ENCODE data around the gene KDM5C.

KDM5C gene

GRCh38 chrX:53255738-53256191 lies 30.8 kb upstream of the KDM5C start:
- TF ChIP-seq YY1 (IDR thresholded peaks at IDR 0.05; ENCODE audit: low read depth): no peak
- TF ChIP-seq, protein P1, sequence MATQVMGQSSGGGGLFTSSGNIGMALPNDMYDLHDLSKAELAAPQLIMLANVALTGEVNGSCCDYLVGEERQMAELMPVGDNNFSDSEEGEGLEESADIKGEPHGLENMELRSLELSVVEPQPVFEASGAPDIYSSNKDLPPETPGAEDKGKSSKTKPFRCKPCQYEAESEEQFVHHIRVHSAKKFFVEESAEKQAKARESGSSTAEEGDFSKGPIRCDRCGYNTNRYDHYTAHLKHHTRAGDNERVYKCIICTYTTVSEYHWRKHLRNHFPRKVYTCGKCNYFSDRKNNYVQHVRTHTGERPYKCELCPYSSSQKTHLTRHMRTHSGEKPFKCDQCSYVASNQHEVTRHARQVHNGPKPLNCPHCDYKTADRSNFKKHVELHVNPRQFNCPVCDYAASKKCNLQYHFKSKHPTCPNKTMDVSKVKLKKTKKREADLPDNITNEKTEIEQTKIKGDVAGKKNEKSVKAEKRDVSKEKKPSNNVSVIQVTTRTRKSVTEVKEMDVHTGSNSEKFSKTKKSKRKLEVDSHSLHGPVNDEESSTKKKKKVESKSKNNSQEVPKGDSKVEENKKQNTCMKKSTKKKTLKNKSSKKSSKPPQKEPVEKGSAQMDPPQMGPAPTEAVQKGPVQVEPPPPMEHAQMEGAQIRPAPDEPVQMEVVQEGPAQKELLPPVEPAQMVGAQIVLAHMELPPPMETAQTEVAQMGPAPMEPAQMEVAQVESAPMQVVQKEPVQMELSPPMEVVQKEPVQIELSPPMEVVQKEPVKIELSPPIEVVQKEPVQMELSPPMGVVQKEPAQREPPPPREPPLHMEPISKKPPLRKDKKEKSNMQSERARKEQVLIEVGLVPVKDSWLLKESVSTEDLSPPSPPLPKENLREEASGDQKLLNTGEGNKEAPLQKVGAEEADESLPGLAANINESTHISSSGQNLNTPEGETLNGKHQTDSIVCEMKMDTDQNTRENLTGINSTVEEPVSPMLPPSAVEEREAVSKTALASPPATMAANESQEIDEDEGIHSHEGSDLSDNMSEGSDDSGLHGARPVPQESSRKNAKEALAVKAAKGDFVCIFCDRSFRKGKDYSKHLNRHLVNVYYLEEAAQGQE (IDR thresholded peaks at IDR 0.05; ENCODE audit: low read depth): no peak
- no peak for TF ChIP-seq EGR1 (IDR thresholded peaks at IDR 0.05)
- TF ChIP-seq RAD21 (IDR thresholded peaks at IDR 0.05; ENCODE audit: low read depth): no peak
- TF ChIP-seq EP300 (IDR thresholded peaks at IDR 0.05; ENCODE audit: borderline replicate concordance): no peak
- no peak for TF ChIP-seq TEAD4 (IDR thresholded peaks at IDR 0.05)

DNA sequence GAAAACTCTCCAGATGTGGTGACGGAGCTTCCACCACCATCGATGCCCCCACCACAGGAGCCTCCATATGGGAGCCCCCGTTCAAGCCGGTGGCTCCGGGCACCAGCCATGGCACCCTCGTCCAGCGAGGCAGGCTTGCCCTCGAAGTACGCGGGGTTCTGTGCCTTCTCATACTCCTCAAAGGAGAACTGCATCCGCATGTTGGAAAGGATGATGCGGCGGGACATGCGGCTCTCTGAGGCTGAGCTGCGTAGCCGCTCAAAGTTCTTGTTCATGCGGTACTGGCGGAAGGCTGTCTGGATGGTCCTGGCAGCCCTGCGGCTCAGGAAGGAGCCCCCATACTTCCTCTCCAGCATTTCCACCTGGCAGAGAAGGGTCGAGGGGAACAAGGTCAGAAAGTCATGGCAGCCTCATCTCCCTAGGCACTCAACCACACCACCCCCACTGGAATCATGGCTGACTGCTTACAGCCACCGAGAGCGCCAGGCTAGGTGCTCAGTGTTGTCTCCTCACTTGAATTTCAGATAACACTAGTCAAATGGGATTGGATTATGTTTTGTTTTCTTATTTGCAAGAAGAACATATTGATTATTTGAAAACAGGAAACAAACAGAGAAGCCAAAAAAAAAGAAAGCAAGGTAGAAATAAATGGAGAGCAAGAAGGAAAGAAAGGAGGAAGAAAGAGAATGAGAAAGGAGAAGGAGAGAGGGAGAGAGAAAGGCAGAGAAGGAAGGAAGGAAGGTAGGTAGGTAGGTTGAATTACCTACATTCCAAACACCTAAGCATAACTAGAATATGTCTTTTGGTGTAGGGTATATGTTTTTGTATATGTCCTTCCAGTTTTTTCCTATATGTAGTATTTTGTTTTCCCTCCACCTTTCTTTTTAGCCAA lies 29.8 kb upstream of the KDM5C start:
- TF ChIP-seq FOXM1 (IDR thresholded peaks at IDR 0.05; ENCODE audit: borderline replicate concordance, low read depth) (no peak), EP300 (IDR thresholded peaks at IDR 0.05; ENCODE audit: borderline replicate concordance) (no peak), CEBPB (IDR thresholded peaks at IDR 0.05) (no peak), CREB1 (IDR thresholded peaks at IDR 0.05; ENCODE audit: low read depth) (no peak), RAD21 (IDR thresholded peaks at IDR 0.05; ENCODE audit: low read depth) (no peak), NFIC (IDR thresholded peaks at IDR 0.05) (no peak), TEAD4 (IDR thresholded peaks at IDR 0.05) (no peak), YY1 (IDR thresholded peaks at IDR 0.05; ENCODE audit: low read depth) (no peak), USF1 (IDR thresholded peaks at IDR 0.05) (no peak)
- TF ChIP-seq, protein P1 (IDR thresholded peaks at IDR 0.05; ENCODE audit: low read depth): no peak

DNA sequence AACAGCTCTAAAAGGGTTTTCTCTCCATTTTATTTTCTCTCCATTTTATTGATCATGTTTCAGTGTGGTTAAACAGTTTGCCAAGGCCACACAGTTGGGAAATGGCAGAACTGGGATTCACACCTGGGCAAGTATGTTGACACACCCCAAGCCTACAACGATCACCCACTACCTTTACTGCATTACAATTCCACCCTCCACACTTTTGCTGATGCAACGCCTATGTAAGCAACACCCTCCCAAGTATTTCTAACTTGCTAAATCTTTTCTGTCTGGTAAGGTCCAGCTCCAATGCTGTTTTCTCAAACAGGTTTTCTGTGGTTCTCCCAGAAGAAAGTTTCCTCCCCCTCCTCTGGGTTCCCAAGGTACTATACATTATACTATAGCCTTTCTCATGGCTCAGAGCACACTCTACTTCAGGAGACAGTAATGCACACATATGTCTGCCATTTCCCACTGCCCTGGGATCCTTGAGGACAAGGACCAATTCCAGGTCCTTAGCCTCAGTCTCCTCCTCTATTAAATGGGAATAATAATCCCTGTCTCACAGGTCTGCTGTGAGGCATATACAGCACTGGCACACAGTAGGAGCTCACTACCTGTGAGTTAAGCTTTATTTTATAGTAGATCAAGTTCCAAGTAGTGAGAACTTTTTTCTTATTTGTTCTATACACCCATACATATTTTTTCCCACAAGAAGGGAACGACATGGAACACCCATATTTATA lies 28.4 kb upstream of the KDM5C start:
- TF ChIP-seq TAF1 (IDR thresholded peaks at IDR 0.05; ENCODE audit: low read depth): no peak

DNA sequence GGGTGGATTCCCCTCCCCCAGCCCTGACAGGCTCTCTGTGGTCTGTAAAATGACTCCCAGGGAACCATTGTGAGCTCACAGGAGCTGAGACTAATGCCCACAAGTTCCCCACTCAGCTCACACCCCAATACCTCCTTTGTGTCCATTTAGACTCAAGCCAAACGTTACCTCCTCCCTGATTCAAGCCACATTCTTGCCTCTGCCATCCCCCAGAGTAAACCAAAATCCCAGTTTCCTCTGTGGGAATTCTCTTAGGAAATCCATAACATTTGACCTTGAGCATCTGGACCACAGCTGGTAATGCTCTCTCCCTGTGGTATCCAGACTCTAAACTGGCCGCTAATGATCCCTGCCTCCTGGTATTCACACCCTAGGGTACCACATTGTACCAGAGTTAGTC lies 26.3 kb upstream of the KDM5C start:
- no peak for TF ChIP-seq TCF12 (IDR thresholded peaks at IDR 0.05; ENCODE audit: low read depth)

DNA sequence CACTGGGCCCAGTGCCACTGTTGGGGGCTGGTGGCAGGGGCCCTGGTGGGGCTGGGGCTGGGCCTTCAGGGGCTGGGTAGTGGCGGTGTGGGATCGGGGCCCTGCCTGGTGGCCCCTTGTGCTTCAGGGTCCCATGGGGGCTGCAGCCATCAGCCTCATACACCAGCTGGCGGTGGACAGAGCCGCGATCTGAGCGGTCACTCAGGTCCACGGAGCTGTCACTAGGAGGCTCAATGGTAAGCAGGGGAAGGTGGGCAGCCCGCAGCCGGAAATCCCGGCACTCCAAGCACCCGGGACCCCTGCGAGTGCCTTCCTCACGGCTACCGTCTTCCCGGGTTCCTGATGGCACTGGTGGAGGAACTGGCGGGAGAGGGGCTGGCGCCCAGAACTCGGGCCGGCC lies 25.5 kb upstream of the KDM5C start:
- TF ChIP-seq CREB1 (IDR thresholded peaks at IDR 0.05; ENCODE audit: low read depth) (no peak), TAF1 (IDR thresholded peaks at IDR 0.05; ENCODE audit: low read depth) (no peak), NFIC (IDR thresholded peaks at IDR 0.05) (no peak), CEBPB (IDR thresholded peaks at IDR 0.05) (no peak)
- TF ChIP-seq, protein P1 (IDR thresholded peaks at IDR 0.05; ENCODE audit: low read depth): no peak

DNA sequence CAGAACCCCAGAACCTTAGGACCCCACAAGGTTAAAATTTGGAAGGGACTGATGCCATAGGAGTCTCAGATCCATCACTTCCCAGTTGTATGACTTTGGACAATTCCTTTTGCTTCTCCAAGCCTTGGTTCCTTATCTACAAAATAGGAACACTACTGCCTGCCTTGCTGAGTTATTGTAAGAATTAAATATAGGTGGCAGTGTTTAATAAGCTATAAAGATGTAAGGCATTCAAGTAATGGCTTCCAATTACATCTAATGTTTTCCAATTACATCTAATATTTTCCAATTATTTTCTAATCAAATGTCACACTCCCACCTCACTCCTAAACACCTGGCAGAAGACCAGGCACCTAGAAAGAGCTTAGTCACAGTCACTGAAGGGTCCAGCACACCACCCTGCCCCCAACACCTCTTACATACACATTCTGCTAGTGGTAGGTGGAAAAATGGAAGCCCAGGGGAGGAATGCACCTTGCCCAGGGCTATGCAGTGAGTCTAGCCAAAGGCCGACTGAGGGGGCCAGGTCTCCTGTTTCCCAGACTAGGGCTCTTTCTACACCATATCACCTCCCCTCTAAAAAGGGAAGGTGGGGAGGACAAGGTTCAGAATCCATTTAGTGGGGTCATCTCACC lies 24.5 kb upstream of the KDM5C start:
- no peak for TF ChIP-seq USF1 (IDR thresholded peaks at IDR 0.05)
- TF ChIP-seq TCF12 (IDR thresholded peaks at IDR 0.05; ENCODE audit: low read depth): no peak
- TF ChIP-seq, protein P1 (IDR thresholded peaks at IDR 0.05; ENCODE audit: low read depth): no peak
- TF ChIP-seq, protein P2, sequence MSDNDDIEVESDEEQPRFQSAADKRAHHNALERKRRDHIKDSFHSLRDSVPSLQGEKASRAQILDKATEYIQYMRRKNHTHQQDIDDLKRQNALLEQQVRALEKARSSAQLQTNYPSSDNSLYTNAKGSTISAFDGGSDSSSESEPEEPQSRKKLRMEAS (IDR thresholded peaks at IDR 0.05): no peak
- no peak for TF ChIP-seq RAD21 (IDR thresholded peaks at IDR 0.05; ENCODE audit: low read depth)
- TF ChIP-seq NFIC (IDR thresholded peaks at IDR 0.05): no peak
- TF ChIP-seq EGR1 (IDR thresholded peaks at IDR 0.05): no peak
- no peak for TF ChIP-seq TAF1 (IDR thresholded peaks at IDR 0.05; ENCODE audit: low read depth)
- TF ChIP-seq CEBPB (IDR thresholded peaks at IDR 0.05): no peak
